Activated CD4-positive, alpha-beta T cell treated with anti-CD3 and anti-CD28 coated beads, Interleukin-2, amount 10 ng/mL, durations not matched to agents 24 days and 14 days (primary cell): Measurements from ENCODE around the gene KCNJ5. TPM values are rescaled to one million over a fixed set of nuclear protein-coding genes. Genes with fewer than 3 reads are reported as not detected.

ENCODE experiments used
- DNase-seq: peaks from one replicate; pipeline ENCODE4 v3.0.0; 2022
- H3K27ac Mint-ChIP-seq: one replicate; pipeline ENCODE4 v1.8.0; 2022; ENCODE audit warnings: mild to moderate bottlenecking, mixed read lengths
- H3K27me3 Mint-ChIP-seq: one replicate; pipeline ENCODE4 v1.8.0; 2022; ENCODE audit warnings: mixed read lengths
- H3K36me3 Mint-ChIP-seq: one replicate; pipeline ENCODE4 v1.8.0; 2022; ENCODE audit warnings: low read depth, mild to moderate bottlenecking, mixed read lengths
- H3K4me1 Mint-ChIP-seq: one replicate; pipeline ENCODE4 v1.8.0; 2021; ENCODE audit warnings: mixed read lengths
- H3K4me3 Mint-ChIP-seq: one replicate; pipeline ENCODE4 v1.8.0; 2022; ENCODE audit warnings: mild to moderate bottlenecking, moderate library complexity, mixed read lengths
- H3K9me3 Mint-ChIP-seq: one replicate; pipeline ENCODE4 v1.8.0; 2021; ENCODE audit warnings: mixed read lengths
- intact Hi-C: fragments of 100-400 bp; cut with micrococcal nuclease; formaldehyde crosslinking; loops from one replicate; pipeline ENCODE4 v1.15.1; 2023
- total RNA-seq: library from RNA; stranded (reverse); gene quantifications from 2 replicates; pipeline ENCODE4 v1.2.3, GENCODE V29; 2022

The KCNJ5 gene
- total RNA-seq, 1 donor from 2014 or later = not detected

GRCh38 chr11:128962896-128963295 is 71.7 kb downstream of the KCNJ5 start:
- DNase-seq = no peak
- Mint-ChIP-seq H3K4me3 (peak overlapping the region; percentile 47), H3K27ac (no peak overlapping the region), H3K4me1 (peaks cover 33% of the 10 kb centered on the region), H3K36me3 (peaks cover 3% of the 10 kb centered on the region), H3K9me3 (peaks cover 7% of the 10 kb centered on the region), H3K27me3 (no peaks in the 10 kb centered on the region)
- intact Hi-C loops = loop anchor here (1.0 to 10.0 kb wide), 2 partner anchors 23 to 152 kb away; no protein-coding TSS in a partner anchor

DNA sequence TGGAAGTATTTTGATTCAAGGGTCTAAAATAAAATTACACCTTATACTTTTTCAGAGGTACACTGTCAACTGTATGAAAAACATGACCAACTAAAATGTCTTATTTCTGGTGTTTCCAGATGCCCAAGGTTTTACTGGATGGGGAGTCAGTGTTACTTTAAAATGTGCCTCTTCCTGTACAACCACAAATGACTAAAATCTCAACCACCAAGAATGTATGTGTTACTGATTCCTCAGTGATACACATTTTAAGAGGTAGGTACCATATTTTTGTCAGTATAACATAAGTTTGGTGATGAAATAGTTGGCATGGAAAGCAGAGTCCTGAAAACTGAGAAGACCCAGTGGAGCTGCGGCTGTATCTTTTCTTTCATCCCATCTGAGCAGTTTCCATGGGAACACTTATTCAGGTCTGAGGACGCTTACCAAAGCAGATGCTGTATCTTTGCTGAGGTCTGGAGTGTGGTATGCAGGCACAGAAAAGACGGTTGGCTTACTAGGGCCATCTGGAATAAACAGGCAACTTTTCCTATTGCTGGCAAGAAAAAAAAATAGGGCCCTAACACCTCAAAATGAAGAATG is 72.7 kb downstream of the KCNJ5 start:
- Mint-ChIP-seq H3K9me3 (peaks cover 7% of the 10 kb centered on the region), H3K4me1 (peaks cover 36% of the 10 kb centered on the region), H3K27me3 (no peaks in the 10 kb centered on the region), H3K27ac (peak overlapping the region; percentile 60), H3K4me3 (peak overlapping the region; percentile 37), H3K36me3 (peaks cover 3% of the 10 kb centered on the region)
- DNase-seq = no peak
- intact Hi-C loops = loop anchor here (1.0 to 10.0 kb wide), 2 partner anchors 22 to 151 kb away; no protein-coding TSS in a partner anchor

DNA sequence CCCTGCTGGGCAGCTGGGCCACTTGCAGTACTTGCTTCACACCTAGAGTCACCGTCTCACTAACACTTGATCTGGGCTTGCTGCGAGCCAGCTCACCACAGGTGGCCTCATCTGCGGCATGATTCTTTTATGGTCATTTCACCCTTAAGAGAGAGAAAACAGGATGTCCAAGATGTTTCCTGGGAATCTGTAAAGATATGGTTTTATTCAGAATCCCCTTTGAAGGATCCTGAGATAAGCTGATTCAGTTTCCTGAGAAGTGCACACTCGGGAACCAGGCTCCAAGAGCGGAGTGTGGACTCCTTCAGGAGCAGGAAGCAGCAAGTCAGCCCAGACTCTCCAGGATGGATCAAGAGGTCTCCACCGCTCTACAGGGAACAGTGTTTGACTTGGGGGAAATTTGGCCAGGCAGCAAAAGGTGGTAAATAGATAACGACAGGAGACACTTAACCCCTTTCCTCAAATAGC is 73.3 kb downstream of the KCNJ5 start:
- H3K4me3 Mint-ChIP-seq = peak overlapping the region; percentile 37
- peaks cover 36% of the 10 kb centered on the region for H3K4me1 Mint-ChIP-seq
- intact Hi-C loops = loop anchor here (10.0 kb wide), 1 partner anchor 150 kb away; no protein-coding TSS in a partner anchor
- H3K27me3 Mint-ChIP-seq = no peaks in the 10 kb centered on the region
- H3K9me3 Mint-ChIP-seq = peaks cover 7% of the 10 kb centered on the region
- DNase-seq = no peak
- peak overlapping the region; percentile 60 for H3K27ac Mint-ChIP-seq
- peaks cover 3% of the 10 kb centered on the region for H3K36me3 Mint-ChIP-seq

GRCh38 chr11:128965485-128965884 is 74.3 kb downstream of the KCNJ5 start:
- Mint-ChIP-seq H3K4me1 (peaks cover 42% of the 10 kb centered on the region), H3K27ac (peak overlapping the region; percentile 68), H3K36me3 (peaks cover 11% of the 10 kb centered on the region), H3K9me3 (peaks cover 7% of the 10 kb centered on the region), H3K4me3 (peak overlapping the region; percentile 47), H3K27me3 (no peaks in the 10 kb centered on the region)
- DNase-seq = peak; percentile 65
- intact Hi-C loops = loop anchor here (5.0 to 10.0 kb wide), 2 partner anchors 57 to 149 kb away; no protein-coding TSS in a partner anchor

DNA sequence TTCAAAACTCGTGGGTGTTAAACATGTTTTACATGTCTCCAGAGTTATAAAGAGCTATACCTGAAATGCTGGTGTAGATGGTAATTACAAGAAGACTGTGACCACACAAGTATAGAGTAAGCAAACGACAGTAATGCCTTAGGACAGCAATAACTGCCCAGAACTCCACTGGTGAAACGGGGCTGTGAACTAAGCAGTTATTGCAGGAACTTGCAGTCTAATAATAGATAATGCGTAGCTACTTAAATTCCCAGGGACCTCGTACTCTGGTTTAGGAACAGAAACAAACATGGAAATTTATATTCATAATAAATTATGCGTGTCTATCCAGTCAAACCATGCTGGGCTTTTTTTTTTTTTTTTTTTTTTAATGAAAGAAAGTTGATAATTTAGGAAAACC is 76.4 kb downstream of the KCNJ5 start:
- H3K27ac Mint-ChIP-seq = no peak overlapping the region
- no peak overlapping the region for H3K4me3 Mint-ChIP-seq
- DNase-seq = no peak
- intact Hi-C loops = loop anchor here (5.0 to 10.0 kb wide), 2 partner anchors 55 to 147 kb away; no protein-coding TSS in a partner anchor
- H3K9me3 Mint-ChIP-seq = peaks cover 7% of the 10 kb centered on the region
- peaks cover 53% of the 10 kb centered on the region for H3K4me1 Mint-ChIP-seq
- H3K27me3 Mint-ChIP-seq = no peaks in the 10 kb centered on the region
- H3K36me3 Mint-ChIP-seq = peaks cover 17% of the 10 kb centered on the region

GRCh38 chr11:128968916-128969315 is 77.8 kb downstream of the KCNJ5 start:
- Mint-ChIP-seq H3K27ac (no peak overlapping the region), H3K36me3 (peaks cover 23% of the 10 kb centered on the region), H3K4me1 (peaks cover 41% of the 10 kb centered on the region), H3K4me3 (no peak overlapping the region), H3K27me3 (no peaks in the 10 kb centered on the region), H3K9me3 (peaks cover 6% of the 10 kb centered on the region)
- DNase-seq = peak; percentile 55
- intact Hi-C loops = loop anchor here (5.0 to 10.0 kb wide), 2 partner anchors 53 to 146 kb away; no protein-coding TSS in a partner anchor

Other genes starting within 250 kb of the KCNJ5 start
- 35.3 and 36.5 TPM in 2 replicates for gene FLI1, start 197.3 kb upstream of the KCNJ5 start, total RNA-seq
- gene KCNJ1, start 24.1 kb upstream of the KCNJ5 start, total RNA-seq = not detected in 2 replicates
- gene TP53AIP1, start 51.5 kb downstream of the KCNJ5 start, total RNA-seq = not detected in 2 replicates